Body of pancreas (tissue), 4 donors: ENCODE measurements around the gene ARHGAP22.

Experiments used
- POLR2A ChIP-seq, 3 donors: fragments of 450-650 bp; IDR thresholded peaks; one replicate each; pipeline ENCODE4 v1.6.1; 2016; ENCODE audit warnings: antibody characterized with exemption in 3 of 3, mild to moderate bottlenecking in 2 of 3
- TF ChIP-seq, protein P1 (sequence below), 7 experiments: fragments of 450-650 bp in 4 of 7; fragments of 200-600 bp in 3 of 7; sonication (generic) in 3 of 7; IDR thresholded peaks; one replicate each; pipeline ENCODE4 v1.5.1; 2016 to 2019; ENCODE audit warnings: antibody characterized with exemption in 7 of 7

DNA sequence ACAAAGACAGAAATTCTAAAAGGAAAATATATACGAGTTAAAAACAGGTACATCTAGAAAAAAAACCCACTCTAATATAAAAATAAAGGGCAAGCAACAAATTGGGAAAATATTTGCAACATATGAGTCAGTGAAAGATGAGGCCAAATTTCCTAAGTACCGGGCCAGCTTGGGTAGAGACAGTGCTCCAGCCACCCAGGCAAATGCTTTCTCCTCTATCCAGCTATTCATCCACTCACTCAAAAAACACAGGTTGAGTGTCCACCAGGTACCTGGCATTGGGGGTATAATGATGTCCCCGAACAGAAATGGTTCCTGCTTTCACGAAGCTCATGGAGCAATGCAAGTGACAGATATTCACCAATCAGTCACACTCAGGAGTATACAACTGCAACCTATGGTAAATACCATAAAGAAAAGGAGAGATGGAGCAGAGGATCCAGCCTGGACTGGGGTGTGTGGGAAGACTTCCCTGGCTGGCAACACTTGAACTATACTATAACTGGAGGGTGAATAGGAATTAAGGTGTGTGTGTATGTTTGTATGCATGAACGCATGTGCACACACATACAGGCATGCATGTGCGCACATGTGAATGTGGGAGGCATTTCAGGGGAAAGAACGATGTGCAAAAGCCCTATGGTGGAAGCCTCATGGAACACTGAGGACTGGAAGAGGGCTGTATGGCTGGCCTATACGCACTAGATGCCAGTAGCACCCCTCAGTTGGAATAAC lies 2.3 kb downstream of the ARHGAP22 start:
- TF ChIP-seq, protein P1, sequence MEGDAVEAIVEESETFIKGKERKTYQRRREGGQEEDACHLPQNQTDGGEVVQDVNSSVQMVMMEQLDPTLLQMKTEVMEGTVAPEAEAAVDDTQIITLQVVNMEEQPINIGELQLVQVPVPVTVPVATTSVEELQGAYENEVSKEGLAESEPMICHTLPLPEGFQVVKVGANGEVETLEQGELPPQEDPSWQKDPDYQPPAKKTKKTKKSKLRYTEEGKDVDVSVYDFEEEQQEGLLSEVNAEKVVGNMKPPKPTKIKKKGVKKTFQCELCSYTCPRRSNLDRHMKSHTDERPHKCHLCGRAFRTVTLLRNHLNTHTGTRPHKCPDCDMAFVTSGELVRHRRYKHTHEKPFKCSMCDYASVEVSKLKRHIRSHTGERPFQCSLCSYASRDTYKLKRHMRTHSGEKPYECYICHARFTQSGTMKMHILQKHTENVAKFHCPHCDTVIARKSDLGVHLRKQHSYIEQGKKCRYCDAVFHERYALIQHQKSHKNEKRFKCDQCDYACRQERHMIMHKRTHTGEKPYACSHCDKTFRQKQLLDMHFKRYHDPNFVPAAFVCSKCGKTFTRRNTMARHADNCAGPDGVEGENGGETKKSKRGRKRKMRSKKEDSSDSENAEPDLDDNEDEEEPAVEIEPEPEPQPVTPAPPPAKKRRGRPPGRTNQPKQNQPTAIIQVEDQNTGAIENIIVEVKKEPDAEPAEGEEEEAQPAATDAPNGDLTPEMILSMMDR (IDR thresholded peaks at IDR 0.05): no peak
- no peak for TF ChIP-seq POLR2A (IDR thresholded peaks at IDR 0.05)
